ENCODE data around the gene AQP5. TPM values are rescaled to one million over a fixed set of nuclear protein-coding genes. Genes with fewer than 3 reads are reported as not detected.

The AQP5 gene
- total RNA-seq, 2 experiments from 2014 or later: not detected

DNA sequence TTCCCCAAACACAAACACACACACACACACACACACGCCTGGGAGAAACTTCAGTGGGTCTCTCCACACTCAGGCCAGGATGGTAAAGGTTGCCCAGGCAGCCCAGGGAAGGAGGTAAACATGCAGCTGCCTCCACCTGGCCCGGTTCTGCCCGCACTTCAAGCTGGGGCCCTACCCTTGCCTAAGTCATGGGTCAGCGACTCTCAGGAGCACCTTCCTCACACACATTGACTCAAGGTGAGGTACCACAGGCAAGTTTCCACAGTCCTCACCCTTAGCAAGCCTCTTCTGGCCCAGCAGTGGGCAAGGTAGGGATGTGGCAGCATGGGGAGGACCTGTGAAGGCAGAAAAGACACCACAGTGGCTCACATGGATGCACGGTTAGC, 43.9 kb upstream of the AQP5 start:
- intact Hi-C loops (cut with micrococcal nuclease): no loop called here
- Mint-ChIP-seq H3K4me3 (no peak overlapping the region), H3K27ac (no peak overlapping the region), H3K27me3 (peaks cover 3% of the 10 kb centered on the region), H3K9me3 (no peaks in the 10 kb centered on the region), H3K4me1 (ENCODE audit: low read depth) (no peaks in the 10 kb centered on the region), H3K36me3 (ENCODE audit: low read depth) (no peaks in the 10 kb centered on the region)
- ChIA-PET POLR2A (no interaction called here), CTCF (interaction anchor here (2.2 kb wide), 1 partner anchor 28 kb away, joined by 6 read pairs; no protein-coding TSS in a partner anchor)
- DNase-seq (no peak), ATAC-seq (no peak)
- no peak for TF ChIP-seq CTCF (IDR thresholded peaks at IDR 0.05)

DNA sequence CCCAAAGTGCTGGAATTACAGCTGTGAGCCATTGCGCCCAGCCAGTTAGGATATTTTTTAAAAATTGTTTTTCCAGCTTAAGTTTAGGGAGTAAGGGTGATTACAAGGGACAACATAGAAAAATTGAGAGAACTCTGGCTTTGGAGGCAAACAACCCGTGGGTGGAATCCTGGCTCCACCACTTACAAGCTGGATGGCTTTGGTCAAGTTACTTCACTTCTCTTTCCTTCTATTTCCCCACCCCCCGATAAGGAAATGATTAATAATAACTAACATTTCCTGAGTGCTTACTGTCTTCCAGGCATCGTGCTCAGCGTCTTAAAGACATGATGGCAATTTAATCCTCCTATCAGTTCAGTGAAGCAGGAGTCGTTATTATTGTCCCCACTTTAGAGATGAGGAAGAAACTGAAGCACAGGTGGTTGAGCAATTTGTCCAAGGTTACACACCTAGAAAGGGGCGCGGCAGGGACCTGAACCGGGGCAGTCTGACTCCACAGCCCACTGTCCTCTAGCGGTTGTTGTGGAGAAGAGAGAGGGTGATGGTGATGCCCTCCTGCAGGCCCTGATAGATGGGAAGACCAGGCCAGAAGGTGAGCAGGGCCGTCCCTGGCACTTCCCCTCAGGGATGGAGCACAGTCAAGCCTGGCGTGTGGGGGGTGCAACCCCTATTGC, 41.3 kb upstream of the AQP5 start:
- Mint-ChIP-seq H3K36me3 (ENCODE audit: low read depth) (no peaks in the 10 kb centered on the region), H3K27ac (no peak overlapping the region), H3K4me1 (ENCODE audit: low read depth) (no peaks in the 10 kb centered on the region), H3K9me3 (no peaks in the 10 kb centered on the region), H3K27me3 (peaks cover 3% of the 10 kb centered on the region), H3K4me3 (no peak overlapping the region)
- TF ChIP-seq CTCF (IDR thresholded peaks at IDR 0.05): no peak
- DNase-seq (no peak), ATAC-seq (no peak)
- intact Hi-C loops (cut with micrococcal nuclease): no loop called here
- ChIA-PET CTCF (interaction anchor here (1.0 kb wide), 1 partner anchor 26 kb away, joined by 3 read pairs; no protein-coding TSS in a partner anchor), POLR2A (no interaction called here)

- no peaks in the 10 kb centered on the region for H3K9me3 Mint-ChIP-seq
- ChIA-PET POLR2A (no interaction called here), CTCF (no interaction called here)
- H3K27me3 Mint-ChIP-seq: peaks cover 3% of the 10 kb centered on the region
- H3K27ac Mint-ChIP-seq: no peak overlapping the region
- DNase-seq: no peak
- H3K36me3 Mint-ChIP-seq (ENCODE audit: low read depth): no peaks in the 10 kb centered on the region
- no peak for TF ChIP-seq CTCF (IDR thresholded peaks at IDR 0.05)
- H3K4me1 Mint-ChIP-seq (ENCODE audit: low read depth): no peaks in the 10 kb centered on the region
- intact Hi-C loops (cut with micrococcal nuclease): no loop called here
- no peak overlapping the region for H3K4me3 Mint-ChIP-seq
- no peak for ATAC-seq
Measured at GRCh38 chr12:49920915-49921286, 40.8 kb upstream of the AQP5 start.

DNA sequence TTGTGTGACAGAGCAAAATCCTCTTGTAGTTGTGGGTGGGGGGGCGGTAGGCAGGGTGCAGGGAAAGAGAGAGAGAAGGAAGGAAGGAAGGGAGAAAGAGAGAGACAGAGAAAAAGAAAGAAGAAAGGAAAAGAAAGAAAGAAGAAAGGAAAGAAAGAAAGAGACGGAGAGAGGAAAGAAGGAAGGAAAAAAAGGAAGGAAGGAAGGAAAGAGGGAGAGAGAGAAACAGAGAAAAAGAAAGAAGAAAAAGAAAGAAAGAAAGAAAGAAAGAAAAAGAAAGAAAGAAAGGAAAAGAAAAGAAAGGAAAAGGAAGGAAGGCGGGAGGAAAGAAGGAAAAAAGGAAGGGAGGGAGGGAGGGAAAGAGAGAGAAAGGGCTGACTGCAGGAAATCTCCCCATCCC, 40.4 kb upstream of the AQP5 start:
- Mint-ChIP-seq H3K9me3 (no peaks in the 10 kb centered on the region), H3K36me3 (ENCODE audit: low read depth) (no peaks in the 10 kb centered on the region), H3K27me3 (peaks cover 3% of the 10 kb centered on the region), H3K4me1 (ENCODE audit: low read depth) (peaks cover 2% of the 10 kb centered on the region), H3K4me3 (no peak overlapping the region), H3K27ac (no peak overlapping the region)
- intact Hi-C loops (cut with micrococcal nuclease): no loop called here
- POLR2A ChIA-PET: no interaction called here
- ATAC-seq: no peak
- DNase-seq: no peak
- TF ChIP-seq CTCF (IDR thresholded peaks at IDR 0.05): no peak
- CTCF ChIA-PET: no interaction called here

DNA sequence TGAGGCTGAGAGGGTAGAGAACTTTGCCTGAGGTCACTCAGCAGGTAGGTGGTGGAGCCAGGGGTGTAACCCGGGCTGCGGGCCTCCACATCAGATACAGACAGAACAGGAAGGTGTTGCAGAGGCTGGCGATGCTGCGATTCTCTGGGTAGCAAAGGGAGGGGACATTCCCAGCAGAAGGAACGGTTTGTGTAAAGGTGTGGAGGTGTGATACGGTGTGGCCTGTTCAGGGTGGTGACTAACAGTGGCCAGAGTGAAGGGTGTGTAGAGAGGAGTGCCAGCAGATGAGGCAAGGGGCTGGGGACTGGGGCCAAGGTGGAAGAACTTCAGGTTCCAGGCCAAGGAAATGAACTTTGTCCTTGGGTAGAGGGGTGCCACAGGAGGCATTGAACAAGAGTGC, 39.7 kb upstream of the AQP5 start:
- H3K27ac Mint-ChIP-seq: no peak overlapping the region
- CTCF ChIA-PET: interaction anchor here (1.2 kb wide), 1 partner anchor 23 kb away, joined by 5 read pairs; no protein-coding TSS in a partner anchor

More for the DNA sequence above, 39.7 kb upstream of the AQP5 start:
- TF ChIP-seq CTCF (IDR thresholded peaks at IDR 0.05): no peak
- DNase-seq (no peak), ATAC-seq (no peak)
- Mint-ChIP-seq H3K9me3 (no peaks in the 10 kb centered on the region), H3K27me3 (peaks cover 3% of the 10 kb centered on the region), H3K36me3 (ENCODE audit: low read depth) (no peaks in the 10 kb centered on the region), H3K4me1 (ENCODE audit: low read depth) (peaks cover 2% of the 10 kb centered on the region), H3K4me3 (no peak overlapping the region)
- POLR2A ChIA-PET: no interaction called here
- intact Hi-C loops (cut with micrococcal nuclease): no loop called here
